ENCODE data around the gene ALS2CL.
A peak's percentile ranks its signal among the peaks of the same experiment; 100 is the strongest.
"Not testable (repeated sequence)": the region's sequence is repeated elsewhere in the genome, so short reads cannot be mapped to it uniquely, and the experiment has no call there.

The ALS2CL gene

GRCh38 chr3:46714728-46715506 is 21.4 kb upstream of the ALS2CL start:
- DNase-seq = no peak

- no peak for DNase-seq
Observed at GRCh38 chr3:46713898-46714552, 20.5 kb upstream of the ALS2CL start.

GRCh38 chr3:46713050-46713897 is 19.8 kb upstream of the ALS2CL start:
- DNase-seq = no peak

GRCh38 chr3:46712191-46713049 is 18.9 kb upstream of the ALS2CL start:
- DNase-seq = no peak

GRCh38 chr3:46711760-46712159 is 18.3 kb upstream of the ALS2CL start:
- DNase-seq = no peak

GRCh38 chr3:46711305-46711704 is 17.8 kb upstream of the ALS2CL start:
- DNase-seq = no peak

- DNase-seq = no peak
Observed at GRCh38 chr3:46710671-46711295, 17.3 kb upstream of the ALS2CL start.

GRCh38 chr3:46710229-46710628 is 16.8 kb upstream of the ALS2CL start:
- DNase-seq = no peak

GRCh38 chr3:46709721-46710120 is 16.2 kb upstream of the ALS2CL start:
- DNase-seq = no peak

- DNase-seq = no peak
Observed at GRCh38 chr3:46709157-46709654, 15.7 kb upstream of the ALS2CL start.

- no peak for DNase-seq
Observed at GRCh38 chr3:46708401-46709156, 15.1 kb upstream of the ALS2CL start.

GRCh38 chr3:46707601-46708011 is 14.1 kb upstream of the ALS2CL start:
- DNase-seq = no peak

- peak; percentile 33 for DNase-seq
Observed at GRCh38 chr3:46706771-46707582, 13.5 kb upstream of the ALS2CL start.

GRCh38 chr3:46705751-46706552 is 12.5 kb upstream of the ALS2CL start:
- DNase-seq = peak; percentile 38

- peak; percentile 91 for DNase-seq
Observed at GRCh38 chr3:46705022-46705530, 11.6 kb upstream of the ALS2CL start.

GRCh38 chr3:46704346-46704745 is 10.9 kb upstream of the ALS2CL start:
- not testable (repeated sequence) for DNase-seq

- no peak for DNase-seq
Observed at GRCh38 chr3:46703013-46703520, 9.6 kb upstream of the ALS2CL start.

- no peak for DNase-seq
Observed at GRCh38 chr3:46702246-46703012, 8.9 kb upstream of the ALS2CL start.
